Measurements from ENCODE around the gene P3H1. TPM values are rescaled to one million over a fixed set of nuclear protein-coding genes. Genes with fewer than 3 reads are reported as not detected.

The P3H1 gene
- polyA plus RNA-seq, 1 experiment, result 156 TPM

DNA sequence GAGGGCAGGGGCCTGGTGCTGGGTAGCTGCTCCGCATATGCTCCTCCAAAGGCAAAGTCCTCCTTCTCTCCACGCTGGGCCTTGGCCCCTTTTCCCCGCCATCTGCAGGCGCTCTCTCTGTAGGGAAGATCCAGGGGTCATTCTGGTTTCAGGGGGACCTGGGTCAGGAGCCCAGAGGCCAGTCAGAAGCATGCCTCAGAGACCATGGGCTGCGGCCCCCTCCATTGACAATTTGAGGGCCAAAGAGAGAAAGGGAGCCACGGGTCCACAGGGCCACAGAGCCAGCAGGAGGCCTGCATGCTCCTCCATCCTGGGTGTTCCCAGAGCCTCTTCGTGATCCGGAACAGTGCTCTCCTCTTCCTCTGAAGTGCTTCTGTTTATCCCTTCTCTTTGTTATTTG is 24.7 kb downstream of the P3H1 start:
- ChIA-PET POLR2A (interaction anchor here (1.3 kb wide), 1 partner anchor 60 kb away, joined by 5 read pairs; the partner anchor contains the start of gene YBX1), CTCF (interaction anchor here (1.3 kb wide), 1 partner anchor 11 kb away, joined by 4 read pairs; no protein-coding TSS in a partner anchor)
- H3K27ac ChIP-seq (ENCODE audit: low read depth, low read length), result no peak overlapping the region
- no peak for DNase-seq (ENCODE audit: low read depth, low spot score)
- no peaks in the 10 kb centered on the region for H3K9me3 ChIP-seq (ENCODE audit: control insufficient read depth, insufficient read depth, low read length)
- H3K4me3 ChIP-seq (ENCODE audit: low read depth, low read length), result no peak overlapping the region
- TF ChIP-seq, protein P1, sequence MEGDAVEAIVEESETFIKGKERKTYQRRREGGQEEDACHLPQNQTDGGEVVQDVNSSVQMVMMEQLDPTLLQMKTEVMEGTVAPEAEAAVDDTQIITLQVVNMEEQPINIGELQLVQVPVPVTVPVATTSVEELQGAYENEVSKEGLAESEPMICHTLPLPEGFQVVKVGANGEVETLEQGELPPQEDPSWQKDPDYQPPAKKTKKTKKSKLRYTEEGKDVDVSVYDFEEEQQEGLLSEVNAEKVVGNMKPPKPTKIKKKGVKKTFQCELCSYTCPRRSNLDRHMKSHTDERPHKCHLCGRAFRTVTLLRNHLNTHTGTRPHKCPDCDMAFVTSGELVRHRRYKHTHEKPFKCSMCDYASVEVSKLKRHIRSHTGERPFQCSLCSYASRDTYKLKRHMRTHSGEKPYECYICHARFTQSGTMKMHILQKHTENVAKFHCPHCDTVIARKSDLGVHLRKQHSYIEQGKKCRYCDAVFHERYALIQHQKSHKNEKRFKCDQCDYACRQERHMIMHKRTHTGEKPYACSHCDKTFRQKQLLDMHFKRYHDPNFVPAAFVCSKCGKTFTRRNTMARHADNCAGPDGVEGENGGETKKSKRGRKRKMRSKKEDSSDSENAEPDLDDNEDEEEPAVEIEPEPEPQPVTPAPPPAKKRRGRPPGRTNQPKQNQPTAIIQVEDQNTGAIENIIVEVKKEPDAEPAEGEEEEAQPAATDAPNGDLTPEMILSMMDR (IDR thresholded peaks at IDR 0.05; ENCODE audit: low read depth, low read length), result no peak
- peaks cover 6% of the 10 kb centered on the region for H3K27me3 ChIP-seq (ENCODE audit: control insufficient read depth, insufficient read depth, low read length)

DNA sequence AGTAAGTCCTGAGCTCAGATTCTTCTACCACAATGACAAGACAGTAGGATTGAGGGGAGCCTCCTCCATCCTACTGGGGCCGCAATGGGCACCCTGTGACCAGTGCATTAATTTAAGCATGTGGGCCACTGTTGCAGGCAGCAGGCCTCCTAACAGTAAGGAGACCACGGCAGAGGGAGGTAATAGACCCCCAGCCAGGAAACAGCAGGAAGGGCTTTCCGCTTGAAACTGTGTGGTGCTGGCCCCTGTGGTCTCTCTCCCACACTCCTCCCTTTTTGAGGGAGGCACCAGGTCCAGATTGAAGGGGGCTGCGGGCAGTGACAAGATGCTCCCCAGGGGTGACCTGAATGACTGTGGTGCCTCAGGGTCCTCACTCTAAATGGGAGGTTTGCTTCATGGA is 25.1 kb downstream of the P3H1 start:
- TF ChIP-seq, protein P1 (IDR thresholded peaks at IDR 0.05; ENCODE audit: low read depth, low read length), result no peak
- no peak overlapping the region for H3K4me3 ChIP-seq (ENCODE audit: low read depth, low read length)
- POLR2A ChIA-PET, result interaction anchor here (1.3 kb wide), 1 partner anchor 60 kb away, joined by 5 read pairs; the partner anchor contains the start of gene YBX1
- DNase-seq (ENCODE audit: low read depth, low spot score), result no peak
- CTCF ChIA-PET, result no interaction called here
- no peaks in the 10 kb centered on the region for H3K9me3 ChIP-seq (ENCODE audit: control insufficient read depth, insufficient read depth, low read length)
- H3K27ac ChIP-seq (ENCODE audit: low read depth, low read length), result no peak overlapping the region
- peaks cover 6% of the 10 kb centered on the region for H3K27me3 ChIP-seq (ENCODE audit: control insufficient read depth, insufficient read depth, low read length)

- ChIA-PET CTCF (no interaction called here), POLR2A (no interaction called here)
- H3K27ac ChIP-seq (ENCODE audit: low read depth, low read length), result no peak overlapping the region
- peaks cover 6% of the 10 kb centered on the region for H3K27me3 ChIP-seq (ENCODE audit: control insufficient read depth, insufficient read depth, low read length)
- no peak for DNase-seq (ENCODE audit: low read depth, low spot score)
- no peaks in the 10 kb centered on the region; the same call in 1 of the 2 replicates for H3K9me3 ChIP-seq (ENCODE audit: control insufficient read depth, insufficient read depth, low read length)
- TF ChIP-seq, protein P1 (IDR thresholded peaks at IDR 0.05; ENCODE audit: low read depth, low read length), result no peak
- no peak overlapping the region for H3K4me3 ChIP-seq (ENCODE audit: low read depth, low read length)
These were observed 25.8 kb downstream of the P3H1 start for GRCh38 chr1:42740851-42741580.

- Histone ChIP-seq H3K27me3 (ENCODE audit: control insufficient read depth, insufficient read depth, low read length) (peaks cover 6% of the 10 kb centered on the region), H3K9me3 (ENCODE audit: control insufficient read depth, insufficient read depth, low read length) (no peaks in the 10 kb centered on the region; the same call in 1 of the 2 replicates), H3K27ac (ENCODE audit: low read depth, low read length) (no peak within 1 kb of the TSS), H3K4me3 (ENCODE audit: low read depth, low read length) (no peak within 1 kb of the TSS)
- CTCF ChIA-PET, result no interaction called here
- TF ChIP-seq, protein P1 (IDR thresholded peaks at IDR 0.05; ENCODE audit: low read depth, low read length), result no peak
- POLR2A ChIA-PET, result interaction anchor here (0.5 kb wide), 1 partner anchor 292 kb away, joined by 6 read pairs; no protein-coding TSS in a partner anchor
- no peak for DNase-seq (ENCODE audit: low read depth, low spot score)
These were observed 26.8 kb downstream of the P3H1 start, which contains the start of gene CLDN19 for GRCh38 chr1:42739753-42740700. Gene CLDN19, minus strand, starts transcription at chr1:42740236. Its CDS starts 173 bp downstream, at chr1:42740063.
